Naive thymus-derived CD4-positive, alpha-beta T cell (primary cell): ENCODE results near the gene KCNAB1. TPM values are rescaled to one million over a fixed set of nuclear protein-coding genes. Genes with fewer than 3 reads are reported as not detected.

Experiments
- ATAC-seq: fragments of 150-1000 bp; cut with Tn5 transposase; 2 replicates; pipeline ENCODE4 v1.10.0; 2021; ENCODE audit warnings: mild to moderate bottlenecking, moderate library complexity
- CTCF ChIA-PET: fragments of 350-600 bp; sonication (Branson Sonifier 250); formaldehyde crosslinking; loops from one replicate; lab custom pipeline; 2021; ENCODE audit warnings: antibody characterized with exemption; lab: Charles Lee
- POLR2A ChIA-PET: fragments of 350-600 bp; sonication (Branson Sonifier 250); formaldehyde crosslinking; loops from one replicate; lab custom pipeline; 2021; ENCODE audit warnings: antibody characterized with exemption, inconsistent platforms; lab: Charles Lee
- DNase-seq, 9 donors: peaks; one replicate each; pipeline versions ENCODE4 v3.0.0 to v3.0.0-alpha.2; 2020 to 2022; ENCODE audit warnings: mixed read lengths in 1 of 9
- H3K27ac ChIP-seq: one replicate; pipeline ENCODE4 v1.7.0; 2013; ENCODE audit warnings: mild to moderate bottlenecking, low read depth, low read length, moderate library complexity
- H3K27me3 ChIP-seq, 2 donors: one replicate each; pipeline ENCODE4 v1.7.0; 2013; ENCODE audit warnings: low read length in 2 of 2, mild to moderate bottlenecking in 2 of 2, moderate library complexity in 2 of 2; ENCODE audit not compliant: control insufficient read depth in 2 of 2, insufficient read depth in 2 of 2
- H3K36me3 ChIP-seq, 3 experiments: 1 replicate in 2 of 3; 2 replicates in 1 of 3; pipeline ENCODE4 v1.7.0; 2013; ENCODE audit warnings: low read length in 3 of 3, mild to moderate bottlenecking in 3 of 3, moderate library complexity in 1 of 3; ENCODE audit not compliant: insufficient read depth in 3 of 3, control insufficient read depth in 2 of 3
- H3K4me1 ChIP-seq, 2 donors: one replicate each; pipeline ENCODE4 v1.7.0; 2013; ENCODE audit warnings: low read length in 2 of 2, mild to moderate bottlenecking in 2 of 2, moderate library complexity in 1 of 2; ENCODE audit not compliant: control insufficient read depth in 2 of 2, insufficient read depth in 2 of 2
- H3K4me3 ChIP-seq: 2 replicates; pipeline ENCODE4 v1.7.0; 2013; ENCODE audit warnings: mild to moderate bottlenecking, low read length
- H3K9me3 ChIP-seq, 3 experiments: 1 replicate in 2 of 3; 2 replicates in 1 of 3; pipeline ENCODE4 v1.7.0; 2013; ENCODE audit warnings: low read length in 3 of 3; ENCODE audit not compliant: control insufficient read depth in 2 of 3
- H3K27ac Mint-ChIP-seq, 9 donors: one replicate each; pipeline ENCODE4 v1.8.0; 2020 to 2022; ENCODE audit warnings: mixed read lengths in 9 of 9, mild to moderate bottlenecking in 8 of 9, moderate library complexity in 5 of 9, inconsistent platforms in 2 of 9
- H3K27me3 Mint-ChIP-seq, 5 donors: one replicate each; pipeline ENCODE4 v1.8.0; 2021 to 2022; ENCODE audit warnings: mixed read lengths in 5 of 5, mild to moderate bottlenecking in 1 of 5
- H3K36me3 Mint-ChIP-seq, 5 donors: one replicate each; pipeline ENCODE4 v1.8.0; 2020 to 2022; ENCODE audit warnings: mixed read lengths in 5 of 5, mild to moderate bottlenecking in 3 of 5, inconsistent platforms in 1 of 5
- H3K4me1 Mint-ChIP-seq, 7 donors: one replicate each; pipeline ENCODE4 v1.8.0; 2020 to 2022; ENCODE audit warnings: mixed read lengths in 7 of 7, mild to moderate bottlenecking in 3 of 7, inconsistent platforms in 1 of 7
- H3K4me3 Mint-ChIP-seq, 10 donors: one replicate each; pipeline ENCODE4 v1.8.0; 2020 to 2022; ENCODE audit warnings: mild to moderate bottlenecking in 10 of 10, mixed read lengths in 10 of 10, moderate library complexity in 6 of 10, inconsistent platforms in 2 of 10
- H3K9me3 Mint-ChIP-seq, 11 donors: one replicate each; pipeline ENCODE4 v1.8.0; 2020 to 2022; ENCODE audit warnings: mixed read lengths in 11 of 11, mild to moderate bottlenecking in 4 of 11, inconsistent platforms in 1 of 11, moderate library complexity in 1 of 11
- intact Hi-C, 2 donors: fragments of 100-400 bp; cut with micrococcal nuclease; formaldehyde crosslinking; loops; one replicate each; pipeline ENCODE4 v1.15.1; 2023
- polyA plus RNA-seq, 2 donors: library from polyadenylated mRNA; unstranded; fragments of 300-500 nt; fragmentation: Illumina TruSeq; gene quantifications; one replicate each; pipeline ENCODE4 v1.2.3, GENCODE V29; 2021
- total RNA-seq, 6 experiments: library from RNA in 5 of 6; stranded (reverse) in 5 of 6; gene quantifications; 1 replicate in 5 of 6; 2 replicates in 1 of 6; pipeline ENCODE4 v1.2.3 and lab custom pipeline; 2021 to 2026

The KCNAB1 gene
- total and polyA plus RNA-seq, 7 experiments from 2014 or later = 0.09 to 0.17 TPM; not detected in 5

DNA sequence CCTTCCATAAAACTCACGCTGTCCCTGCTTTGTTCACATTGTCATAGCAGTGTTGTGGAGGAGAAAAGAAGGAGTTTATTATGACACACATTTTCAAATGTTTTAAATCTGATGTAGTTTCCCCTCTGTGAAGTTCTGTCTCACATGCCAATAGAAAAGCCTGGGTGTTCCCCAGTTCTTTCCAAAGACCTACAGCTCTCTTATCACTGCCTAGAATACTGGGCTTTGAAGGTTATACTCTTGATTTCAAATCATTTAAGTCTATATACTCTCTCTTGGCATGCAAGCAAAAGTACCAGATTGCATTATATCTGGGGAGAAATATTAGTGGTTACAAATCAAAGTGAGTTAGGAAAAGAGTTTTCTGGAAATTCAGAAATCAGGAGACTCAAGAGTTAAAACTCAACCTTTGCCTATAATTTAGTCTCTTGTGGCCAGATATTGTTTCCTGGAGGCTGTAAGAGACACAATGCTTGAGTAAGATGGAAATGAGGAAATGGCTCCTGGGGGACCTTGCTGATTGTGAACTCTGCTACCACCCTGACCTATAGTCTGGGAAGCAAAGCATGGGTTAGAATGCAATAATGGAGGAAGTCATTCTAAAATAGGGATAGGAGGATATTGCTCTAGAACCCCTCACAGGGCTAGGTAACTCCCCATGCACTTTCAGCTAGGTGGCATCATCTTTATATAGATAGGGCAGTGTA is 182.8 kb downstream of the KCNAB1 start:
- H3K27ac Mint-ChIP-seq = no peak overlapping the region
- H3K27ac ChIP-seq = no peak overlapping the region
- ATAC-seq = no peak
- no peaks in the 10 kb centered on the region for H3K9me3 ChIP-seq
- ChIA-PET POLR2A (no interaction called here), CTCF (no interaction called here)
- no peaks in the 10 kb centered on the region for H3K36me3 Mint-ChIP-seq
- H3K27me3 Mint-ChIP-seq = peaks cover 5 to 21% (median 9%) of the 10 kb centered on the region in 5 donors
- no peaks in the 10 kb centered on the region for H3K36me3 ChIP-seq
- no peak overlapping the region for H3K4me3 ChIP-seq
- DNase-seq = no peak
- H3K9me3 Mint-ChIP-seq = no peaks in the 10 kb centered on the region
- H3K4me1 Mint-ChIP-seq = no peaks in the 10 kb centered on the region
- H3K27me3 ChIP-seq = no peaks in the 10 kb centered on the region
- H3K4me3 Mint-ChIP-seq = no peak overlapping the region
- intact Hi-C loops = no loop called here
- H3K4me1 ChIP-seq = no peaks in the 10 kb centered on the region

DNA sequence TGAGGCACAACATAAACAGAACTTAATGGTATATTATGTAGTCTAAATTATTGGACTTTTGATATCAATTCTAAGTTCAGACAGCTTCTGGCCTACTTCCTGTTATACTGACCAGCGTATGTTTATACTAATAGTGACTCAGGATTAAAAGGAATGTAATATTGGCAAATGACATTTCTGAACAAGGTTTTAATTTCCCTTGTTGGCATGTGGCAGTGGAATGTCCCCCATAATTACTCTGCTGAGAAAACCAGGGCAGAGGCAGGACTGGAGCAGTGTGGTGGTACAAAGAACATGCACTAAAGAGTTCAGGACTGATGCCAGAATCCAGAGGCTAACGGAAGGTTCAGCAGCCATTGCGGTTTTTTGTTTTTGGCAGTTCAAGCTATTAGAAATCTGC is 184.0 kb downstream of the KCNAB1 start:
- DNase-seq = no peak
- Mint-ChIP-seq H3K4me1 (no peaks in the 10 kb centered on the region), H3K9me3 (no peaks in the 10 kb centered on the region), H3K27me3 (peaks cover 7 to 22% (median 9%) of the 10 kb centered on the region in 5 donors), H3K36me3 (no peaks in the 10 kb centered on the region), H3K4me3 (no peak overlapping the region), H3K27ac (no peak overlapping the region)
- Histone ChIP-seq H3K27me3 (no peaks in the 10 kb centered on the region), H3K4me1 (no peaks in the 10 kb centered on the region), H3K27ac (no peak overlapping the region), H3K36me3 (no peaks in the 10 kb centered on the region), H3K9me3 (no peaks in the 10 kb centered on the region), H3K4me3 (no peak overlapping the region)
- POLR2A ChIA-PET = no interaction called here
- intact Hi-C loops = no loop called here
- CTCF ChIA-PET = no interaction called here
- ATAC-seq = no peak

DNA sequence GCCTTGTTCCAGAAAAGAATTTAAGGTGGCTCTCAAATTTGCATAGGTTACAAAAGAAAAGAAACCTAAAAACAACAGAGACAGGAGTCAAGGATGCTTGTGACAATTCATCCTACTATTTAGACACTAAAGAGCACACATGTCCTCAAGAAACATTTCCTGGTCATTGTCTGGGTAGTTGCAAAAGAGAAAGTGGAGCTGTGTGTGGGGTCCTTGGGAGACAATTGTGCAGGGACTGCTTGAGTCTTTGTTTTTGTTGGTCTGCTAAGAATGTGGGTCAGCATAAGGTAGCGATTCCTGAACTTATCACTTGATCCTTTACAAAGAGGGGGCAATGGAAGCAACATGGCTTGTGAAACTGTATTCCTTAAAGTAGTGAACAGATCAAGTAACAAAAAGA is 185.3 kb downstream of the KCNAB1 start:
- no peaks in the 10 kb centered on the region for H3K4me1 Mint-ChIP-seq
- H3K36me3 Mint-ChIP-seq = no peaks in the 10 kb centered on the region
- ChIA-PET CTCF (interaction anchor here (0.6 kb wide), 1 partner anchor 526 kb away, joined by 3 read pairs; no protein-coding TSS in a partner anchor), POLR2A (no interaction called here)
- intact Hi-C loops = no loop called here
- Histone ChIP-seq H3K27me3 (no peaks in the 10 kb centered on the region), H3K9me3 (no peaks in the 10 kb centered on the region), H3K36me3 (no peaks in the 10 kb centered on the region), H3K4me3 (no peak overlapping the region), H3K4me1 (no peaks in the 10 kb centered on the region), H3K27ac (no peak overlapping the region)
- DNase-seq (no peak), ATAC-seq (no peak)
- peaks cover 9 to 21% (median 11%) of the 10 kb centered on the region in 5 donors for H3K27me3 Mint-ChIP-seq
- no peaks in the 10 kb centered on the region for H3K9me3 Mint-ChIP-seq
- H3K4me3 Mint-ChIP-seq = no peak overlapping the region
- H3K27ac Mint-ChIP-seq = no peak overlapping the region

DNA sequence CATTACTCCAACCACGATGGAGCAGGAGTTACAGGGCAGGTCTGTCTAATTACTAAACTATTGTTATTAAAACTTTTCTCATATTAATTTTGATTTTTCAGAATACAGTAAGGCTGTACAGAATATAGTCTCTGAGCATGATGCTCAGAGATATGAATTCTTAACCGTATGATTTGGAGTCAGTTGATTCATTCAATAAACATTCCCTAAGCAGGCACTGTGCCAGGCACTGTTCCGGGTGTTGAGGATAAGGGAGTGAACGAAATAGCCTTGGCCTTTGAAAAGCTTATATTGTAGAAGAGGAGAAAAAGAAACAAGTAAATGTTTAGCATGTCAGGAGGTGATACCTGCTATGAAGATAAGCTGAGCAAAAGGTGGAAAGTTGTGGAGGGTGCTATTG is 187.3 kb downstream of the KCNAB1 start:
- Mint-ChIP-seq H3K36me3 (no peaks in the 10 kb centered on the region), H3K4me3 (no peak overlapping the region), H3K9me3 (no peaks in the 10 kb centered on the region), H3K4me1 (no peaks in the 10 kb centered on the region), H3K27ac (no peak overlapping the region), H3K27me3 (peaks cover 4 to 18% (median 10%) of the 10 kb centered on the region in 5 donors)
- DNase-seq (no peak), ATAC-seq (no peak)
- POLR2A ChIA-PET = no interaction called here
- H3K36me3 ChIP-seq = no peaks in the 10 kb centered on the region
- H3K9me3 ChIP-seq = no peaks in the 10 kb centered on the region
- intact Hi-C loops = no loop called here
- CTCF ChIA-PET = no interaction called here
- no peak overlapping the region for H3K4me3 ChIP-seq
- no peak overlapping the region for H3K27ac ChIP-seq
- H3K27me3 ChIP-seq = no peaks in the 10 kb centered on the region
- H3K4me1 ChIP-seq = no peaks in the 10 kb centered on the region

DNA sequence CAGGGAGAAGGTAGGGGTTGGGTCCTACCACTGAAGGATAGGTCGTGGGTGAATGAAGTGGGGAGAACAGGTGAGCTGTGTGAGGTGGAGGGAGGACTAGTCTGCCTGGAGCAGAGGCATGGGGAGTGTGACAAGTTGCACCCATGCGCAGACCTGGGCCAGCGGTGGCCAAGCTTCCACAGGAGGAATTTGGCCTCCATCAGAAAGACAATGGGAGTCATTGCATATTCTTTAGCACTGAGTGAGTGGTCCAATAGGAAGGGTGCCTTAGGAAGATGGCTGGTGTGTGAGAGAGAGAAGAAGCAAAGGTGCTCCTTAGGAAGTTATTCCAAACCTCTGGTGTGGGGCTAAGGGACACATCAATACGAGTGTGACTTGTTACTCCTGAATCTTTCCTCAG is 191.1 kb downstream of the KCNAB1 start:
- Histone ChIP-seq H3K9me3 (no peaks in the 10 kb centered on the region), H3K4me3 (no peak overlapping the region), H3K27me3 (no peaks in the 10 kb centered on the region), H3K27ac (no peak overlapping the region), H3K36me3 (no peaks in the 10 kb centered on the region), H3K4me1 (no peaks in the 10 kb centered on the region)
- Mint-ChIP-seq H3K27me3 (peaks cover 0 to 18% (median 13%) of the 10 kb centered on the region in 5 donors), H3K36me3 (no peaks in the 10 kb centered on the region), H3K4me1 (no peaks in the 10 kb centered on the region), H3K4me3 (no peak overlapping the region), H3K9me3 (peaks cover 0 to 1% (median 0%) of the 10 kb centered on the region in 11 donors), H3K27ac (no peak overlapping the region)
- ChIA-PET CTCF (no interaction called here), POLR2A (no interaction called here)
- DNase-seq (no peak), ATAC-seq (no peak)
- intact Hi-C loops = no loop called here

DNA sequence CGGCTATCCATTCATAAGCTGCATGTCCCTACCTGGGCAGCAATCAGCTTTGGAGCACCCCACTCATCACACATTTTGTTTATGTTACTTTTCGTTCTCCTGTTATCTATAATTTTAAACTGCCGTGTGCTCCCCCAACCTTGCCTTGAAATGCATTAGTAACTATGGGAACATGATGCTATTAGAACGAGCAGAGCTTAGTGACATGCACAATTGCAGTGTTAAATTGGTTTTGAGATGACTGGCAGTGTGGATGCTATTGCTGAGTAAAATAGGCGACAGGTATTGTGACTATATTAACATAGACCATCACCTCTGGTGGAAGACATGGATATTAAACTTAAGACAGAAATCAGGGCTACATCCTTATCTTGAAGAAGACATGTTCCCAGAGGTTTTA is 191.6 kb downstream of the KCNAB1 start:
- Histone ChIP-seq H3K27me3 (no peaks in the 10 kb centered on the region), H3K4me3 (no peak overlapping the region), H3K27ac (no peak overlapping the region), H3K4me1 (no peaks in the 10 kb centered on the region), H3K36me3 (no peaks in the 10 kb centered on the region), H3K9me3 (no peaks in the 10 kb centered on the region)
- H3K9me3 Mint-ChIP-seq = peaks cover 0 to 1% (median 0%) of the 10 kb centered on the region in 11 donors
- no peak for DNase-seq
- no peaks in the 10 kb centered on the region for H3K36me3 Mint-ChIP-seq
- H3K4me3 Mint-ChIP-seq = no peak overlapping the region
- H3K27ac Mint-ChIP-seq = no peak overlapping the region
- no peaks in the 10 kb centered on the region for H3K4me1 Mint-ChIP-seq
- ChIA-PET CTCF (no interaction called here), POLR2A (no interaction called here)
- intact Hi-C loops = no loop called here
- peaks cover 0 to 18% (median 13%) of the 10 kb centered on the region in 5 donors for H3K27me3 Mint-ChIP-seq
- ATAC-seq = no peak

DNA sequence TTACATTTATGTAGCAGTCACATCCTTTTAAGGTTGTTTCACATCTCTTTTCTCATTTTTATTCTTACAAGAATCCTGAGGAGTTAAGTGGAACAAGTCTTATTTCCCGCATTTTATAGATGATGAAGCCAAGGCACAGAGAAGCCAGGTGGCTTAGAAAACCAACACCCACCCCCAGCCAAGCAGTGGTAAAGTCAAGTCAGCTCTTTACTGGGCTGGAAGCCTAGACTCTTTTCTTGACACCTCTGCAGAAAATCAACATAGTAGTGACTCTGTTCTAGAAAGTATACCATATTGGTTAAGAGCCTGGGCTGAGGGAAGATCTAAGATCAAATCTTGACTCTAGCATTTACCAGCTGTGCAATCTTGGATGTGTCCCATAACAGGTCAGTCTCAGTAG is 195.7 kb downstream of the KCNAB1 start:
- no peak overlapping the region for H3K27ac Mint-ChIP-seq
- no peak overlapping the region for H3K4me3 ChIP-seq
- no peaks in the 10 kb centered on the region for H3K4me1 Mint-ChIP-seq
- ChIA-PET CTCF (no interaction called here), POLR2A (no interaction called here)
- intact Hi-C loops = no loop called here
- H3K36me3 Mint-ChIP-seq = no peaks in the 10 kb centered on the region
- peaks cover 0 to 1% (median 0%) of the 10 kb centered on the region in 11 donors for H3K9me3 Mint-ChIP-seq
- no peaks in the 10 kb centered on the region for H3K27me3 ChIP-seq
- no peaks in the 10 kb centered on the region for H3K36me3 ChIP-seq
- no peak overlapping the region for H3K4me3 Mint-ChIP-seq
- peaks cover 0 to 12% (median 8%) of the 10 kb centered on the region in 5 donors for H3K27me3 Mint-ChIP-seq
- DNase-seq (no peak), ATAC-seq (no peak)
- H3K9me3 ChIP-seq = no peaks in the 10 kb centered on the region
- no peaks in the 10 kb centered on the region for H3K4me1 ChIP-seq
- H3K27ac ChIP-seq = no peak overlapping the region
